ENCODE data around the gene NPAS3.

GRCh38 chr14:32933629-32934072 lies 5.0 kb upstream of the NPAS3 start:
- TF ChIP-seq, protein P1, sequence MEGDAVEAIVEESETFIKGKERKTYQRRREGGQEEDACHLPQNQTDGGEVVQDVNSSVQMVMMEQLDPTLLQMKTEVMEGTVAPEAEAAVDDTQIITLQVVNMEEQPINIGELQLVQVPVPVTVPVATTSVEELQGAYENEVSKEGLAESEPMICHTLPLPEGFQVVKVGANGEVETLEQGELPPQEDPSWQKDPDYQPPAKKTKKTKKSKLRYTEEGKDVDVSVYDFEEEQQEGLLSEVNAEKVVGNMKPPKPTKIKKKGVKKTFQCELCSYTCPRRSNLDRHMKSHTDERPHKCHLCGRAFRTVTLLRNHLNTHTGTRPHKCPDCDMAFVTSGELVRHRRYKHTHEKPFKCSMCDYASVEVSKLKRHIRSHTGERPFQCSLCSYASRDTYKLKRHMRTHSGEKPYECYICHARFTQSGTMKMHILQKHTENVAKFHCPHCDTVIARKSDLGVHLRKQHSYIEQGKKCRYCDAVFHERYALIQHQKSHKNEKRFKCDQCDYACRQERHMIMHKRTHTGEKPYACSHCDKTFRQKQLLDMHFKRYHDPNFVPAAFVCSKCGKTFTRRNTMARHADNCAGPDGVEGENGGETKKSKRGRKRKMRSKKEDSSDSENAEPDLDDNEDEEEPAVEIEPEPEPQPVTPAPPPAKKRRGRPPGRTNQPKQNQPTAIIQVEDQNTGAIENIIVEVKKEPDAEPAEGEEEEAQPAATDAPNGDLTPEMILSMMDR (tag by site-specific recombination; IDR thresholded peaks at IDR 0.05) = no peak
- TF ChIP-seq ZNF221 (tag by site-specific recombination; IDR thresholded peaks at IDR 0.05; ENCODE audit: borderline replicate concordance) (no peak), ZBTB49 (tag by site-specific recombination; IDR thresholded peaks at IDR 0.05; ENCODE audit: low read depth) (no peak), ZNF571 (tag by site-specific recombination; IDR thresholded peaks at IDR 0.05) (no peak), KLF9 (tag by site-specific recombination; IDR thresholded peaks at IDR 0.05; ENCODE audit: low read depth) (no peak), ZFP3 (tag by site-specific recombination; IDR thresholded peaks at IDR 0.05; ENCODE audit: low read depth) (no peak), ZNF146 (tag by site-specific recombination; IDR thresholded peaks at IDR 0.05) (no peak)
- TF ChIP-seq, protein P2, sequence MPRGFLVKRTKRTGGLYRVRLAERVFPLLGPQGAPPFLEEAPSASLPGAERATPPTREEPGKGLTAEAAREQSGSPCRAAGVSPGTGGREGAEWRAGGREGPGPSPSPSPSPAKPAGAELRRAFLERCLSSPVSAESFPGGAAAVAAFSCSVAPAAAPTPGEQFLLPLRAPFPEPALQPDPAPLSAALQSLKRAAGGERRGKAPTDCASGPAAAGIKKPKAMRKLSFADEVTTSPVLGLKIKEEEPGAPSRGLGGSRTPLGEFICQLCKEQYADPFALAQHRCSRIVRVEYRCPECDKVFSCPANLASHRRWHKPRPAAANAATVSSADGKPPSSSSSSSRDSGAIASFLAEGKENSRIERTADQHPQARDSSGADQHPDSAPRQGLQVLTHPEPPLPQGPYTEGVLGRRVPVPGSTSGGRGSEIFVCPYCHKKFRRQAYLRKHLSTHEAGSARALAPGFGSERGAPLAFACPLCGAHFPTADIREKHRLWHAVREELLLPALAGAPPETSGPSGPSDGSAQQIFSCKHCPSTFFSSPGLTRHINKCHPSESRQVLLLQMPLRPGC (tag by site-specific recombination; IDR thresholded peaks at IDR 0.05) = no peak
